K562 (cell line): Measurements from ENCODE around the gene SH2D7. TPM values are rescaled to one million over a fixed set of nuclear protein-coding genes. Genes with fewer than 3 reads are reported as not detected.
A peak's percentile ranks its signal among the peaks of the same experiment; 100 is the strongest.

Experiments
- ATAC-seq: fragments of 200-7000 bp; cut with Tn5 transposase; 3 replicates; pipeline ENCODE4 v1.9.1; 2020; ENCODE audit warnings: moderate library complexity
- BruUV-seq: library from RNA; stranded (reverse); fragments of 400-500 nt; replicated peaks from 2 replicates; lab custom pipeline; 2021; lab: Mats Ljungman, UMichigan
- CTCF ChIA-PET: fragments of 300-600 bp; formaldehyde crosslinking; extraction: SDS; loops from one replicate; lab custom pipeline; 2021; ENCODE audit warnings: low intra/inter-chr PET ratio; lab: Yijun Ruan, JAX
- POLR2A ChIA-PET: fragments of 300-600, 350-650 bp; sonication (Branson Sonifier 250); formaldehyde crosslinking; extraction: SDS; loops from one replicate; lab custom pipeline; 2021; ENCODE audit warnings: antibody characterized with exemption, inconsistent platforms; lab: Yijun Ruan, JAX
- DNase-seq, 4 experiments: peaks; one replicate each; pipeline versions ENCODE4 v3.0.0 to v3.0.0-alpha.2; 2011 to 2018; ENCODE audit warnings: low spot score in 3 of 4, mixed read lengths in 3 of 4; ENCODE audit errors: extremely low read depth in 1 of 4
- FAIRE-seq: peaks from 2 replicates; lab custom pipeline; 2011; peaks lifted over from hg19 to GRCh38; lab: Jason Lieb, UNC
- H2AFZ ChIP-seq: 2 replicates; pipeline ENCODE4 v1.6.0; 2011; ENCODE audit warnings: low read depth, low read length, control low read depth, inconsistent platforms
- H3K27ac ChIP-seq: fragments of 200-600 bp; 3 replicates; pipeline ENCODE4 v1.8.0; 2011; ENCODE audit warnings: low read depth, mild to moderate bottlenecking, control low read depth, inconsistent platforms, low read length, moderate library complexity, mixed read lengths; ENCODE audit errors: extremely low read depth
- H3K27me3 ChIP-seq, 2 experiments: fragments of 300-600 bp in 1 of 2; 2 replicates in 1 of 2; 3 replicates in 1 of 2; pipeline versions ENCODE4 v1.6.0 to v1.8.0; 2011; ENCODE audit warnings: inconsistent platforms in 2 of 2, low read length in 2 of 2, mild to moderate bottlenecking in 1 of 2, mixed read lengths in 1 of 2, moderate library complexity in 1 of 2; ENCODE audit not compliant: control insufficient read depth in 2 of 2, insufficient read depth in 2 of 2
- H3K36me3 ChIP-seq: fragments of 300-600 bp; 3 replicates; pipeline ENCODE4 v1.8.0; 2011; ENCODE audit warnings: mild to moderate bottlenecking, low read length, inconsistent platforms; ENCODE audit not compliant: control insufficient read depth, insufficient read depth
- H3K4me1 ChIP-seq, 2 experiments: fragments of 200-600 bp in 1 of 2; replicated peaks in 1 of 2; 2 replicates in 1 of 2; 3 replicates in 1 of 2; pipeline versions ENCODE4 v1.5.1 to v1.8.0; 2011; ENCODE audit warnings: inconsistent platforms in 2 of 2, low read length in 2 of 2, mild to moderate bottlenecking in 1 of 2, mixed read lengths in 1 of 2, moderate library complexity in 1 of 2; ENCODE audit not compliant: control insufficient read depth in 2 of 2, insufficient read depth in 2 of 2
- H3K4me2 ChIP-seq: 2 replicates; pipeline ENCODE4 v1.6.1; 2011; ENCODE audit warnings: low read length, control low read depth, inconsistent platforms, mixed read lengths; ENCODE audit not compliant: insufficient read depth
- H3K4me3 ChIP-seq: fragments of 200-600 bp; sonication (generic), shearing (Covaris generic); 2 replicates; pipeline ENCODE4 v1.5.1; 2016; ENCODE audit warnings: control low read depth, inconsistent platforms
- H3K79me2 ChIP-seq: fragments of 200-600 bp; 3 replicates; pipeline ENCODE4 v1.8.0; 2011; ENCODE audit warnings: low read length, inconsistent platforms; ENCODE audit not compliant: control insufficient read depth, insufficient read depth
- H3K9ac ChIP-seq, 2 experiments: 2 replicates each; pipeline versions ENCODE4 v1.6.0 to v1.6.1; 2011; ENCODE audit warnings: low read depth in 2 of 2, low read length in 2 of 2, control low read depth in 1 of 2, inconsistent platforms in 1 of 2, mild to moderate bottlenecking in 1 of 2, mixed read lengths in 1 of 2; ENCODE audit not compliant: insufficient read depth in 1 of 2
- H3K9me1 ChIP-seq: one replicate; pipeline ENCODE4 v1.6.0; 2011; ENCODE audit warnings: inconsistent platforms, mild to moderate bottlenecking, low read length, moderate library complexity; ENCODE audit not compliant: control insufficient read depth, insufficient read depth
- H3K9me3 ChIP-seq: replicated peaks from 2 replicates; pipeline ENCODE4 v1.5.1; 2011; ENCODE audit warnings: low read depth, low read length, inconsistent platforms; ENCODE audit not compliant: control insufficient read depth, insufficient read depth
- H4K20me1 ChIP-seq: replicated peaks from 2 replicates; pipeline ENCODE4 v1.6.1; 2011; ENCODE audit warnings: low read length, inconsistent platforms, mixed read lengths; ENCODE audit not compliant: control insufficient read depth, insufficient read depth
- ADNP ChIP-seq: fragments of 200-800 bp; sonication (Bioruptor generic); IDR thresholded peaks from 2 replicates; pipeline ENCODE4 v1.6.1; 2016; ENCODE audit warnings: missing genetic modification characterization, missing compliant biosample characterization
- FOSL1 ChIP-seq: fragments of 200-800 bp; sonication (Bioruptor generic); conservative IDR thresholded peaks from 2 replicates; pipeline ENCODE4 v1.6.1; 2016; ENCODE audit warnings: missing genetic modification characterization, missing compliant biosample characterization
- FOXA1 ChIP-seq: fragments of 450-650 bp; IDR thresholded peaks from 2 replicates; pipeline ENCODE4 v1.6.1; 2016; ENCODE audit warnings: mild to moderate bottlenecking, borderline replicate concordance
- JUND ChIP-seq, 2 experiments: IDR thresholded peaks; 2 replicates in 1 of 2; 3 replicates in 1 of 2; pipeline ENCODE4 v1.6.1; 2011; ENCODE audit warnings: borderline replicate concordance in 2 of 2, low read depth in 2 of 2, low read length in 2 of 2, improper control_type of control experiment in 1 of 2, missing biosample characterization in 1 of 2, missing genetic modification characterization in 1 of 2, missing genetic modification reagents in 1 of 2
- LCOR ChIP-seq: sonication (generic); formaldehyde crosslinking; IDR thresholded peaks from 2 replicates; pipeline ENCODE4 v1.8.0; 2022; ENCODE audit warnings: mild to moderate bottlenecking, missing genetic modification reagents
- MYBL2 ChIP-seq, 2 experiments: fragments of 450-650 bp in 1 of 2; sonication (generic) in 1 of 2; formaldehyde crosslinking in 1 of 2; IDR thresholded peaks; 2 replicates each; pipeline versions ENCODE4 v1.6.1 to v1.8.1; 2017 to 2022; ENCODE audit warnings: borderline replicate concordance in 1 of 2, inconsistent platforms in 1 of 2, low read depth in 1 of 2, mild to moderate bottlenecking in 1 of 2, missing genetic modification reagents in 1 of 2, moderate library complexity in 1 of 2
- NFIC ChIP-seq: fragments of 450-650 bp; IDR thresholded peaks from 2 replicates; pipeline ENCODE4 v1.6.1; 2017; ENCODE audit warnings: mild to moderate bottlenecking, inconsistent platforms
- ZFP36 ChIP-seq: fragments of 150-350 bp; IDR thresholded peaks from 2 replicates; pipeline ENCODE4 v1.6.1; 2018; ENCODE audit warnings: low read length, low read depth; ENCODE audit not compliant: partially characterized antibody
- WGBS: fragments of 100-300 bp; shearing (Covaris generic); methylation state at CpG from one replicate; pipeline ENCODE4 v1.1.6; 2016; ENCODE audit warnings: low coverage, mixed read lengths; ENCODE audit not compliant: insufficient coverage; ENCODE audit errors: missing lambda C conversion rate; 5-methylcytosine and 5-hydroxymethylcytosine counted together
- in situ Hi-C: fragments of 300-500 bp; cut with MboI; formaldehyde crosslinking; loops from 4 replicates; pipeline ENCODE4 v1.15.0; 2018; ENCODE audit warnings: inconsistent platforms, mixed read lengths
- intact Hi-C: fragments of 100-400 bp; cut with micrococcal nuclease; formaldehyde crosslinking; loops from 2 replicates; pipeline ENCODE4 v1.14.2; 2022
- polyA plus RNA-seq, 8 experiments: library from polyadenylated mRNA; depleted of rRNA in 4 of 8; stranded (reverse) in 5 of 8; unstranded in 3 of 8; fragments of >200 nt; fragmentation: Nextera tagmentation in 2 of 8; fragmentation: Illumina TruSeq in 1 of 8; extraction: Ambion mirVana in 2 of 8; extraction: Trizol in 1 of 8; gene quantifications; 2 replicates each; pipeline versions ENCODE4 v1.2.1 to v1.2.3, GENCODE V29; 2011 to 2014; ENCODE audit warnings: inconsistent platforms in 1 of 8, missing spikeins in 1 of 8
- total RNA-seq, 7 experiments: library from RNA; depleted of rRNA in 6 of 7; stranded (reverse); fragments of >200 nt in 6 of 7; fragmentation: Illumina TruSeq in 2 of 7; extraction: Trizol in 2 of 7; gene quantifications; 2 replicates each; pipeline versions ENCODE4 v1.2.1 to v1.2.3, GENCODE V29; 2011 to 2021; ENCODE audit warnings: low replicate concordance in 1 of 7
- TF ChIP-seq, protein P1 (sequence below): fragments of 450-650 bp; IDR thresholded peaks from 2 replicates; pipeline ENCODE4 v1.6.1; 2014; ENCODE audit warnings: low read depth, mild to moderate bottlenecking, moderate library complexity, borderline replicate concordance
- TF ChIP-seq, protein P2 (sequence below): sonication (generic); formaldehyde crosslinking; IDR thresholded peaks from 2 replicates; pipeline ENCODE4 v1.8.0; 2022; ENCODE audit warnings: missing genetic modification reagents, mild to moderate bottlenecking, borderline replicate concordance
- TF ChIP-seq, protein P3 (sequence below), 2 experiments: fragments of 450-650 bp in 1 of 2; sonication (generic) in 1 of 2; formaldehyde crosslinking in 1 of 2; IDR thresholded peaks in 1 of 2; conservative IDR thresholded peaks in 1 of 2; 2 replicates each; pipeline versions ENCODE4 v1.6.1 to v1.8.1; 2016 to 2023; ENCODE audit warnings: mild to moderate bottlenecking in 2 of 2, moderate library complexity in 2 of 2, inconsistent platforms in 1 of 2, missing genetic modification reagents in 1 of 2

Gene SH2D7
- total and polyA plus RNA-seq, 9 of the 15 experiments (the other 6 are each of a cell fraction or from before 2014, with no cell fraction given), result not detected

DNA sequence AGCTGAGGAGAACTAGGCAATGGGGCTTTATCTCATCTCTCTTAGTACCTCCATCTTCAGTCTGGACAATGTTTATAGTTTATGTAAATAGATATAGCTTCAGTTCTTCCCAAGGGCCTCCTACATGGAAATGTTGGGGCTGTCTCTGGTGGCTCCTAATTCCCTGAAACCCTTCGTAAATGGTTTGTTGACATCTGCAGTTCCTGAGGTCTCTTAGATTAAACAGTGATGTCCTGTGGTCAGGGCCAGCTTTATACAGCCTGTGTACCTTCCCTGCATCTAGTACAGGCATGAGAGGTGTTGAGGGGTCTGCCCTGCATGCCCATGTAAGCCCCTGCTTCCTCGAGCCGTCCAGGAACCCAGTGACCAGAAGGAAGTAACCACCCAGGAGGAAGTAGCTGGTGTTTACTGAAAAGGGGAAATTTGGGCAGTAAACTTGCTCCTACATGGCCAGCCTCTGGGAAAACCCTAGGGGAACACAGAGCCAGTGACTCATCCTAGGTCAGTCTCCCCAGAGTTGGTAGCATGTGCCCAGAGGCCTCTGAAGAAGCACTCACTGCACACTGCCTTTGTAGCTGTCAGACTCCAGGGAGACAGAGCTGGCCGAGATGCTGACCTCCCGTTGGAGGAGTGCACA lies 10.1 kb upstream of the SH2D7 start:
- TF ChIP-seq FOXA1 (no peak), JUND (IDR thresholded peaks at IDR 0.05; ENCODE audit: borderline replicate concordance, low read depth, low read length) (peak; percentile 57), JUND (tag; IDR thresholded peaks at IDR 0.05; ENCODE audit: borderline replicate concordance, low read depth, low read length) (peak; percentile 52; the same call in 2 of the 3 replicates), LCOR (CRISPR knock-in tag) (no peak), NFIC (no peak), ADNP (tag) (no peak), MYBL2 (IDR thresholded peaks at IDR 0.05; ENCODE audit: low read depth) (no peak), MYBL2 (CRISPR knock-in tag; IDR thresholded peaks at IDR 0.05; ENCODE audit: borderline replicate concordance) (no peak), FOSL1 (peak; percentile 60), ZFP36 (no peak)
- TF ChIP-seq, protein P1, sequence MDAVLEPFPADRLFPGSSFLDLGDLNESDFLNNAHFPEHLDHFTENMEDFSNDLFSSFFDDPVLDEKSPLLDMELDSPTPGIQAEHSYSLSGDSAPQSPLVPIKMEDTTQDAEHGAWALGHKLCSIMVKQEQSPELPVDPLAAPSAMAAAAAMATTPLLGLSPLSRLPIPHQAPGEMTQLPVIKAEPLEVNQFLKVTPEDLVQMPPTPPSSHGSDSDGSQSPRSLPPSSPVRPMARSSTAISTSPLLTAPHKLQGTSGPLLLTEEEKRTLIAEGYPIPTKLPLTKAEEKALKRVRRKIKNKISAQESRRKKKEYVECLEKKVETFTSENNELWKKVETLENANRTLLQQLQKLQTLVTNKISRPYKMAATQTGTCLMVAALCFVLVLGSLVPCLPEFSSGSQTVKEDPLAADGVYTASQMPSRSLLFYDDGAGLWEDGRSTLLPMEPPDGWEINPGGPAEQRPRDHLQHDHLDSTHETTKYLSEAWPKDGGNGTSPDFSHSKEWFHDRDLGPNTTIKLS, result no peak
- TF ChIP-seq, protein P2, sequence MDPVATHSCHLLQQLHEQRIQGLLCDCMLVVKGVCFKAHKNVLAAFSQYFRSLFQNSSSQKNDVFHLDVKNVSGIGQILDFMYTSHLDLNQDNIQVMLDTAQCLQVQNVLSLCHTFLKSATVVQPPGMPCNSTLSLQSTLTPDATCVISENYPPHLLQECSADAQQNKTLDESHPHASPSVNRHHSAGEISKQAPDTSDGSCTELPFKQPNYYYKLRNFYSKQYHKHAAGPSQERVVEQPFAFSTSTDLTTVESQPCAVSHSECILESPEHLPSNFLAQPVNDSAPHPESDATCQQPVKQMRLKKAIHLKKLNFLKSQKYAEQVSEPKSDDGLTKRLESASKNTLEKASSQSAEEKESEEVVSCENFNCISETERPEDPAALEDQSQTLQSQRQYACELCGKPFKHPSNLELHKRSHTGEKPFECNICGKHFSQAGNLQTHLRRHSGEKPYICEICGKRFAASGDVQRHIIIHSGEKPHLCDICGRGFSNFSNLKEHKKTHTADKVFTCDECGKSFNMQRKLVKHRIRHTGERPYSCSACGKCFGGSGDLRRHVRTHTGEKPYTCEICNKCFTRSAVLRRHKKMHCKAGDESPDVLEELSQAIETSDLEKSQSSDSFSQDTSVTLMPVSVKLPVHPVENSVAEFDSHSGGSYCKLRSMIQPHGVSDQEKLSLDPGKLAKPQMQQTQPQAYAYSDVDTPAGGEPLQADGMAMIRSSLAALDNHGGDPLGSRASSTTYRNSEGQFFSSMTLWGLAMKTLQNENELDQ (CRISPR knock-in tag), result no peak
- TF ChIP-seq, protein P3, sequence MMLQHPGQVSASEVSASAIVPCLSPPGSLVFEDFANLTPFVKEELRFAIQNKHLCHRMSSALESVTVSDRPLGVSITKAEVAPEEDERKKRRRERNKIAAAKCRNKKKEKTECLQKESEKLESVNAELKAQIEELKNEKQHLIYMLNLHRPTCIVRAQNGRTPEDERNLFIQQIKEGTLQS (IDR thresholded peaks at IDR 0.05), result 0 out of 2 replicates have a peak, but pooled peaks have one; percentile 35
- TF ChIP-seq, protein P3 (CRISPR knock-in tag; conservative IDR thresholded peaks at IDR 0.05), result no peak
- FAIRE-seq, result no peak
- 38% methylated on average over 5 of the region's 5 CpGs for WGBS

More for the DNA sequence above, 10.1 kb upstream of the SH2D7 start:
- peaks cover 0 to 6% of the 10 kb centered on the region in 2 experiments; a peak in 1 of 5 replicates for H3K4me1 ChIP-seq
- ChIA-PET CTCF (no interaction called here), POLR2A (interaction anchor here (0.5 to 0.6 kb wide), 2 partner anchors 161 to 466 kb away, joined by 3 read pairs; no protein-coding TSS in a partner anchor)
- no peaks in the 10 kb centered on the region for H3K27me3 ChIP-seq
- no peaks in the 10 kb centered on the region for H4K20me1 ChIP-seq
- intact Hi-C loops, result no loop called here
- BruUV-seq, result no TSS peak
- no peaks in the 10 kb centered on the region for H3K9me1 ChIP-seq
- no peaks in the 10 kb centered on the region for H3K9me3 ChIP-seq
- ATAC-seq (no peak), DNase-seq (no peak)
- H3K27ac ChIP-seq, result no peak overlapping the region
- H3K4me2 ChIP-seq, result no peak overlapping the region
- peaks cover under 1% of the 10 kb centered on the region; the same call in 1 of the 3 replicates for H3K79me2 ChIP-seq
- no peaks in the 10 kb centered on the region for H3K36me3 ChIP-seq
- in situ Hi-C loops, result no loop called here
- peak overlapping the region; percentile 69; the same call in 1 of the 2 replicates for H2AFZ ChIP-seq
- H3K9ac ChIP-seq, result no peak overlapping the region
- no peak overlapping the region for H3K4me3 ChIP-seq
